ENCODE data around the gene ASB6.

DNA sequence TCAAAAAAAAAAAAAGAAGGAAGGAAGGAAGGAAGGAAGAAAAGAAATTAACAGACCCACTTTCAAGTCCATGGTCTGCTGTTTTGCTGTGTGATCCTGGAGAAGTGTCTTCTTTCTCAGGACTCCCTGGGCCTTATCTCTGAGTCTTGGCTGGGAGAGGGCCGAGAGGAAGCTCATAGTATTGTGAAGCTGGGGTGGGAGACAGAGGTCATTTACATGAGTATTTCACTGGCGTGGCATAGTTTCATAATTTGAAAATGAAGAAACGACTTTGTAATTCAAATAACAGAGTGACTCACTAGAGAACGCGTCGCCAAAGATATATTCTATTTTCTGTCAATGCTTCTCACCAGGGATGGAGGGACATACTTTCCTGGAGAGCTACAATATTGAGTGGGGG, 18.6 kb downstream of the ASB6 start:
- no peak for TF ChIP-seq EZH2phosphoT487 (IDR thresholded peaks at IDR 0.05; ENCODE audit: insufficient read depth, low read depth)
- no peak for TF ChIP-seq EZH2 (IDR thresholded peaks at IDR 0.05; ENCODE audit: insufficient read depth, poor library complexity, severe bottlenecking)
